Memory B cell (primary cell): ENCODE measurements around the gene CD302.
A peak's percentile ranks its signal among the peaks of the same experiment; 100 is the strongest.
"Not testable (repeated sequence)": the region's sequence is repeated elsewhere in the genome, so short reads cannot be mapped to it uniquely, and the experiment has no call there.

ENCODE experiments used
- ATAC-seq: fragments of 150-1000 bp; cut with Tn5 transposase; 2 replicates; pipeline ENCODE4 v1.10.0; 2021; ENCODE audit warnings: low read depth, mild to moderate bottlenecking, moderate library complexity
- DNase-seq, 2 donors: peaks; one replicate each; pipeline ENCODE4 v3.0.0; 2022; ENCODE audit warnings: low spot score in 2 of 2
- H3K27ac Mint-ChIP-seq: one replicate; pipeline ENCODE4 v1.8.0; 2022; ENCODE audit warnings: mild to moderate bottlenecking, moderate library complexity, mixed read lengths
- H3K27me3 Mint-ChIP-seq: one replicate; pipeline ENCODE4 v1.8.0; 2022; ENCODE audit warnings: mixed read lengths
- H3K36me3 Mint-ChIP-seq: one replicate; pipeline ENCODE4 v1.8.0; 2022; ENCODE audit warnings: mild to moderate bottlenecking, mixed read lengths
- H3K4me1 Mint-ChIP-seq: one replicate; pipeline ENCODE4 v1.8.0; 2022; ENCODE audit warnings: mixed read lengths
- H3K4me3 Mint-ChIP-seq: one replicate; pipeline ENCODE4 v1.8.0; 2022; ENCODE audit warnings: mild to moderate bottlenecking, moderate library complexity, mixed read lengths
- H3K9me3 Mint-ChIP-seq: one replicate; pipeline ENCODE4 v1.8.0; 2022; ENCODE audit warnings: mixed read lengths

The CD302 gene

GRCh38 chr2:159804941-159805340 lies 6.9 kb upstream of the CD302 start:
- Mint-ChIP-seq H3K9me3 (no peaks in the 10 kb centered on the region), H3K27me3 (peaks cover 1% of the 10 kb centered on the region), H3K4me1 (peaks cover 11% of the 10 kb centered on the region), H3K27ac (no peak overlapping the region), H3K36me3 (peaks cover 19% of the 10 kb centered on the region), H3K4me3 (no peak overlapping the region)
- ATAC-seq = no peak
- DNase-seq = no peak

- Mint-ChIP-seq H3K4me3 (no peak overlapping the region), H3K4me1 (peaks cover 14% of the 10 kb centered on the region), H3K27ac (no peak overlapping the region), H3K27me3 (peaks cover 10% of the 10 kb centered on the region), H3K9me3 (no peaks in the 10 kb centered on the region), H3K36me3 (peaks cover 15% of the 10 kb centered on the region)
- ATAC-seq (no peak), DNase-seq (no peak)
These were observed 5.4 kb upstream of the CD302 start for GRCh38 chr2:159803235-159803962.

- H3K4me3 Mint-ChIP-seq = no peak overlapping the region
- DNase-seq (no peak), ATAC-seq (no peak)
- H3K27ac Mint-ChIP-seq = no peak overlapping the region
- H3K36me3 Mint-ChIP-seq = peaks cover 14% of the 10 kb centered on the region
- no peaks in the 10 kb centered on the region for H3K9me3 Mint-ChIP-seq
- peaks cover 17% of the 10 kb centered on the region for H3K4me1 Mint-ChIP-seq
- H3K27me3 Mint-ChIP-seq = peaks cover 11% of the 10 kb centered on the region
These were observed 4.7 kb upstream of the CD302 start for GRCh38 chr2:159802673-159803072.

- Mint-ChIP-seq H3K27ac (no peak overlapping the region), H3K36me3 (peaks cover 7% of the 10 kb centered on the region), H3K4me1 (peaks cover 21% of the 10 kb centered on the region), H3K4me3 (no peak overlapping the region), H3K9me3 (no peaks in the 10 kb centered on the region), H3K27me3 (peaks cover 17% of the 10 kb centered on the region)
- ATAC-seq (no peak), DNase-seq (no peak)
These were observed 1.8 kb upstream of the CD302 start for GRCh38 chr2:159799833-159800232.

- H3K4me1 Mint-ChIP-seq = peaks cover 21% of the 10 kb centered on the region
- peak overlapping the region; percentile 83 for H3K4me3 Mint-ChIP-seq
- H3K9me3 Mint-ChIP-seq = no peaks in the 10 kb centered on the region
- H3K36me3 Mint-ChIP-seq = peaks cover 5% of the 10 kb centered on the region
- peaks cover 17% of the 10 kb centered on the region for H3K27me3 Mint-ChIP-seq
- ATAC-seq (no peak), DNase-seq (no peak)
- H3K27ac Mint-ChIP-seq = no peak overlapping the region
These were observed 343 bp upstream of the CD302 start for GRCh38 chr2:159798376-159798725.

GRCh38 chr2:159797225-159797542 lies 824 bp downstream of the CD302 start:
- no peak overlapping the region for H3K27ac Mint-ChIP-seq
- H3K9me3 Mint-ChIP-seq = no peaks in the 10 kb centered on the region
- H3K36me3 Mint-ChIP-seq = peaks cover 2% of the 10 kb centered on the region
- no peak for DNase-seq
- ATAC-seq = no peak
- H3K4me1 Mint-ChIP-seq = peaks cover 17% of the 10 kb centered on the region
- H3K4me3 Mint-ChIP-seq = peak overlapping the region; percentile 83
- H3K27me3 Mint-ChIP-seq = peaks cover 17% of the 10 kb centered on the region

GRCh38 chr2:159795841-159796690 lies 1.9 kb downstream of the CD302 start:
- H3K4me1 Mint-ChIP-seq = peaks cover 11% of the 10 kb centered on the region
- no peak overlapping the region for H3K4me3 Mint-ChIP-seq
- ATAC-seq (no peak), DNase-seq (no peak)
- peaks cover 17% of the 10 kb centered on the region for H3K27me3 Mint-ChIP-seq
- H3K27ac Mint-ChIP-seq = no peak overlapping the region
- no peaks in the 10 kb centered on the region for H3K36me3 Mint-ChIP-seq
- H3K9me3 Mint-ChIP-seq = no peaks in the 10 kb centered on the region

- Mint-ChIP-seq H3K9me3 (no peaks in the 10 kb centered on the region), H3K4me1 (peaks cover 7% of the 10 kb centered on the region), H3K27me3 (peaks cover 7% of the 10 kb centered on the region), H3K27ac (no peak overlapping the region), H3K4me3 (no peak overlapping the region), H3K36me3 (no peaks in the 10 kb centered on the region)
- no peak for ATAC-seq
- no peak for DNase-seq
These were observed 4.7 kb downstream of the CD302 start for GRCh38 chr2:159793326-159793725.

GRCh38 chr2:159792599-159792998 lies 5.4 kb downstream of the CD302 start:
- peaks cover 3% of the 10 kb centered on the region for H3K4me1 Mint-ChIP-seq
- no peaks in the 10 kb centered on the region for H3K36me3 Mint-ChIP-seq
- no peak for DNase-seq
- H3K27me3 Mint-ChIP-seq = peaks cover 7% of the 10 kb centered on the region
- no peak for ATAC-seq
- no peak overlapping the region for H3K27ac Mint-ChIP-seq
- no peaks in the 10 kb centered on the region for H3K9me3 Mint-ChIP-seq
- no peak overlapping the region for H3K4me3 Mint-ChIP-seq

- Mint-ChIP-seq H3K4me3 (no peak overlapping the region), H3K4me1 (no peaks in the 10 kb centered on the region), H3K9me3 (no peaks in the 10 kb centered on the region), H3K27ac (no peak overlapping the region), H3K27me3 (peaks cover 5% of the 10 kb centered on the region), H3K36me3 (no peaks in the 10 kb centered on the region)
- DNase-seq (no peak), ATAC-seq (no peak)
These were observed 6.0 kb downstream of the CD302 start for GRCh38 chr2:159792036-159792435.

- no peak overlapping the region for H3K27ac Mint-ChIP-seq
- DNase-seq (no peak), ATAC-seq (no peak)
- H3K36me3 Mint-ChIP-seq = no peaks in the 10 kb centered on the region
- H3K4me1 Mint-ChIP-seq = no peaks in the 10 kb centered on the region
- no peaks in the 10 kb centered on the region for H3K9me3 Mint-ChIP-seq
- no peak overlapping the region for H3K4me3 Mint-ChIP-seq
- H3K27me3 Mint-ChIP-seq = peaks cover under 1% of the 10 kb centered on the region
These were observed 7.7 kb downstream of the CD302 start for GRCh38 chr2:159790323-159790722.

- no peak for ATAC-seq
- no peak overlapping the region for H3K27ac Mint-ChIP-seq
- no peaks in the 10 kb centered on the region for H3K9me3 Mint-ChIP-seq
- no peaks in the 10 kb centered on the region for H3K4me1 Mint-ChIP-seq
- no peak for DNase-seq
- H3K27me3 Mint-ChIP-seq = no peaks in the 10 kb centered on the region
- H3K4me3 Mint-ChIP-seq = no peak overlapping the region
- H3K36me3 Mint-ChIP-seq = no peaks in the 10 kb centered on the region
These were observed 9.8 kb downstream of the CD302 start for GRCh38 chr2:159788253-159788652.

- not testable (repeated sequence) for H3K27me3 Mint-ChIP-seq, H3K4me3 Mint-ChIP-seq, ATAC-seq, DNase-seq, H3K27ac Mint-ChIP-seq, H3K9me3 Mint-ChIP-seq, H3K4me1 Mint-ChIP-seq, H3K36me3 Mint-ChIP-seq
These were observed 10.4 kb downstream of the CD302 start for GRCh38 chr2:159787647-159788046.

- no peak for DNase-seq
These were observed 11.1 kb downstream of the CD302 start for GRCh38 chr2:159786938-159787337.

GRCh38 chr2:159785195-159785594 lies 12.8 kb downstream of the CD302 start:
- H3K27ac Mint-ChIP-seq = no peak overlapping the region
- ATAC-seq (no peak), DNase-seq (no peak)
- no peak overlapping the region for H3K4me3 Mint-ChIP-seq
- no peaks in the 10 kb centered on the region for H3K27me3 Mint-ChIP-seq
- no peaks in the 10 kb centered on the region for H3K36me3 Mint-ChIP-seq
- no peaks in the 10 kb centered on the region for H3K4me1 Mint-ChIP-seq
- no peaks in the 10 kb centered on the region for H3K9me3 Mint-ChIP-seq

More at GRCh38 chr2:159786938-159787337, 11.1 kb downstream of the CD302 start:
- H3K4me1 Mint-ChIP-seq = no peaks in the 10 kb centered on the region
- H3K4me3 Mint-ChIP-seq = no peak overlapping the region
- H3K36me3 Mint-ChIP-seq = no peaks in the 10 kb centered on the region
- no peak overlapping the region for H3K27ac Mint-ChIP-seq
- ATAC-seq = no peak
- no peaks in the 10 kb centered on the region for H3K9me3 Mint-ChIP-seq
- no peaks in the 10 kb centered on the region for H3K27me3 Mint-ChIP-seq
